ENCODE results near the gene COX5B.
"Not testable (repeated sequence)": the region's sequence is repeated elsewhere in the genome, so short reads cannot be mapped to it uniquely, and the experiment has no call there.

The COX5B gene

GRCh38 chr2:97673915-97674283 is 28.0 kb downstream of the COX5B start:
- DNase-seq = peak; percentile 80 to 95

- DNase-seq = no peak
Observed at GRCh38 chr2:97675430-97676113, 29.7 kb downstream of the COX5B start.

- no peak for DNase-seq
Observed at GRCh38 chr2:97676620-97677019, 30.8 kb downstream of the COX5B start.

DNA sequence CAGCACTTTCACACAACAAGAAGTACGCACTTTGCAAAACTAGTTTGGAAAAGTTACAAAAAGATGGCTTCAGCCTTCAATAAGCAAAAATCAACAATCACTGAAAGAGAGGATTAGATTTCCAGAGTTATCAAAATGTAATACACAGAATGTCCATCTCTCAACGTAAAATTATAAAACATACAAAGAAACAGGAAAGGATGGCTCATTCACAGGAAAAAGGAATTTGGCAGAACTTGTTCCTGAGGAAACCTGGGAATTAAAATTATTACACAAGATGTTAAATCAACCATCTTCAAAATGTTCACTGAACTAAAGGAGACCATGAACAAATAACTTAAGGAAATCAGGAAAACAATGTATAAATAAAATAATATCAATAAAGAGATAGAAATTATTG is 31.6 kb downstream of the COX5B start:
- no peak for DNase-seq

DNA sequence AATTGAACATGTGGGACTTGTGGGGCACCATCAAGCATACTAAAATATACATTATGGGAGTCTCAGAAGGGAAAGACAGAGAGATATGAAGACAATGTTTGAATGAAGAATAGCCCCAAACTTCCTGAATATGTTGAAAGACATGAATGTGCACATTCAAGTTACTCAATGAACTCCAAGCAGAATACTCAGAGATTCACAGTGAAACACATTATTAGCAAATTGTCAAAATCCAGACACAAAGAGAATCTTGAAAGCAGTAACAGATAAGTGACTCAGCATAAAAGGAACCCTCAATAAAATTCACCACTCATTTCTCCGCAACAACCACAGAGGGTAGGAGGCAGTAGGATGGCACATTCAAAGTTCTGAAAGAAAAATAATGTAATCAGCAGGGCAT is 32.4 kb downstream of the COX5B start:
- DNase-seq = peak; percentile 70 to 91

- not testable (repeated sequence) for DNase-seq
Observed at GRCh38 chr2:97687235-97687634, 41.4 kb downstream of the COX5B start.

- no peak for DNase-seq
Observed at GRCh38 chr2:97688062-97688827, 42.4 kb downstream of the COX5B start.

- no peak for DNase-seq
Observed at GRCh38 chr2:97691166-97691565, 45.3 kb downstream of the COX5B start.

- DNase-seq = no peak
Observed at GRCh38 chr2:97693476-97693875, 47.6 kb downstream of the COX5B start.

DNA sequence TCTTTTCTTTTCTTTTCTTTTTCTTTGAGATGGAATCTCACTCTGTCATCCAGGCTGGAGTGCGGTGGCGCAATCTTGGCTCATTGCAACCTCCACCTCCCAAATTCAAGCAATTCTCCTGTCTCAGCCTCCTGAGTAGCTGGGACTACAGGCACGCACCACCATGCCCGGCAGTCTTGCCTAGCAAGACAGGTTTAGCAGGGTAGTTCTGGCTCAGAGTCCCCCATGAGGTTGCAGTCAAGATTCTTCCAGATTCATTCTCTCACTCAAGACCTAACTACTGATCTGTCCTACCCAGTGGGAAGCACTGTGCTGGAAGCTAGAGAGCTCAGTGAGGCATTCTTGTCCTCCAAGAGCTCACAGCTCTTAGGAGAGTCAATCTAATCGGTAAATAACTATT is 49.9 kb downstream of the COX5B start:
- no peak for DNase-seq

DNA sequence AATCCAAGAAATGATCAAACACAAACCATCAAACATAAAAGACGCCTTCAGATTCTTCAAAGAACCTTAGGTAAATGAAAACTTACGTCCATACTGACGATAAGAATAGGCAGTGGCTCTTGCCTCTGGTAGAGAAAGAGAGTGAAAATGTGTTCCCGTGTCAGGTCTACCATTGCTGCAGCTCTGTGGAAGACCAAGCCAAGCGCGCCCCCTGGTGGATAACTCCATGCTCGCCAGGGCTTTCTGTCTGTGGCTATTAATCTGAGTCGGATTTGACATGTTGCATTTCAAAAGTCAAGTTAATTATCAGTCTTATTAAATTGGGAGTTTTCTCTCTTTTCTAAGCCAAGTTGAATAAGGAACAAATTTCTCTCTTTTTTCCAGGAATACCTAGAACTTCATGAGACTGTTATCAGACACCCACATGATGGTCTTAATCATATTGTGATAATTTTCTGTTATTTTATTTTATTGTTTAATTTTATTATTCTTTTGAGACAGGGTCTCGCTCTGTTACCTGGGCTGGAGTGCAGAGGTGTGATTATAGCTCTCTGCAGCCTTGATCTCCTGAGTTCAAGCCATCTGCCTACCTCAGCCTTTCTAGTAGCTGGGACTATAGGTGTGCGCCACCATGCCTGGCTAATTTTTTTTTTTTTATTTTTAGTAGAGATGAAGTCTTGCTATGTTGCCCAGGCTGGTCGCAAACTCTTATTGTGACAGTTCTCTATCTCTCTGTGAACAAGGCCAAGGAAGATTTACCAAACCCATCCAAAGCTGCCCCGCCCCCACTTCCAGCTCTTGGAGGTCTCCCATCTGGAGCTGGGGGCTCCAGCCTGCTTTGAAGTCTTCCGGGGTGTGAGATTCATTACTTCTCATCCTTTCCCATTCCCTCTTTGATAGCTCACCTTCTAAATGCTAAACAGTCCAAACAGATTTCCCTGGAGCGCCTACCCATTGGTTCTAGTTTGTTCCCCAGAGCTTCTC is 51.7 kb downstream of the COX5B start:
- peak; percentile 75 to 98 for DNase-seq

Measured in inflammatory macrophage treated with lipopolysaccharide for 1 hour (primary cell).